Measurements from ENCODE around the gene TEX11. TPM values are rescaled to one million over a fixed set of nuclear protein-coding genes. Genes with fewer than 3 reads are reported as not detected.
"Not testable (repeated sequence)": the region's sequence is repeated elsewhere in the genome, so short reads cannot be mapped to it uniquely, and the experiment has no call there.

TEX11 gene
- polyA plus RNA-seq, 1 of the 3 experiments (the other 2 are of a cell fraction): not detected

- ChIA-PET POLR2A (no interaction called here), CTCF (interaction anchor here (0.6 kb wide), 1 partner anchor 10 kb away, joined by 3 read pairs; no protein-coding TSS in a partner anchor)
- no peak overlapping the region for H3K4me2 ChIP-seq
- H3K27me3 ChIP-seq (ENCODE audit: insufficient read depth): peaks cover 3% of the 10 kb centered on the region; the same call in 1 of the 2 replicates
- no peaks in the 10 kb centered on the region for H3K4me1 ChIP-seq (ENCODE audit: control insufficient read depth in 1 of 2, insufficient read depth in 2 of 2, low read depth in 1 of 2, low read length in 1 of 2)
- H4K20me1 ChIP-seq (ENCODE audit: insufficient read depth): no peaks in the 10 kb centered on the region
- H3F3A ChIP-seq (replicated peaks; ENCODE audit: insufficient read depth): no peaks in the 10 kb centered on the region
- no peak overlapping the region for H3K27ac ChIP-seq (ENCODE audit: low read depth in 2 of 2, low read length in 1 of 2)
- WGBS (ENCODE audit: low lambda C conversion rate): 15% methylated on average over 8 of the region's 8 CpGs
- no peak overlapping the region for H3K4me3 ChIP-seq (ENCODE audit: low read depth in 2 of 2, low read length in 1 of 2)
- no peaks in the 10 kb centered on the region for H3K9me2 ChIP-seq
- H3K79me2 ChIP-seq (ENCODE audit: insufficient read depth): no peaks in the 10 kb centered on the region
- H3K36me3 ChIP-seq (replicated peaks in 1 of 2; ENCODE audit: control insufficient read depth in 1 of 2, insufficient read depth in 2 of 2, low read length in 1 of 2): no peaks in the 10 kb centered on the region
- TF ChIP-seq ZBTB33 (IDR thresholded peaks at IDR 0.05; ENCODE audit: borderline replicate concordance, low read depth) (no peak), CHD2 (IDR thresholded peaks at IDR 0.05; ENCODE audit: low read length, partially characterized antibody) (no peak), FOXM1 (IDR thresholded peaks at IDR 0.05; ENCODE audit: low read depth) (no peak), FOXJ3 (CRISPR knock-in tag; IDR thresholded peaks at IDR 0.05) (no peak)
- no peak for DNase-seq
- H3K9ac ChIP-seq: no peak overlapping the region
- H3K9me3 ChIP-seq: no peaks in the 10 kb centered on the region
- no peak overlapping the region for H2AFZ ChIP-seq (ENCODE audit: low read depth)
These were observed 102.4 kb downstream of the TEX11 start for GRCh38 chrX:70806081-70806480.

DNA sequence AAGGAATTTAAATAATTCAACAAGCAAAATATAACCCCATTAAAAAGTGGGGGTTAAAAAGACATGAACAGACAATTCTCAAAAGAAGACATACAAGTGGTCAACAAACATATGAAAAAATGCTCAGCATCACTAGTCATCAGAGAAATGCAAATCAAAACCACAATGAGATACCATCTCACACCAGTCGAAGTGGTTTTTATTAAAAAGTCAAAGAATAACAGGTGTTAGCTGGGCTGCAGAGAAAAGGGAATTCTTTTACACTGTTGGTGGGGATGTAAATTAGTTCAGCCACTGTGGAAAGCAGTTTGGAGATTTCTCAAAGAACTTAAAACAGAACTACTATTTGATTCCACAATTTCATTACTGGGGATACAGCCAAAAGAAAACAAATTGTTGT lies 111.8 kb downstream of the TEX11 start:
- H4K20me1 ChIP-seq (ENCODE audit: insufficient read depth); H3K79me2 ChIP-seq (ENCODE audit: insufficient read depth); H3K9me3 ChIP-seq; H3K9me2 ChIP-seq; H3K9ac ChIP-seq; H3K27me3 ChIP-seq (ENCODE audit: insufficient read depth); H3K4me1 ChIP-seq (ENCODE audit: control insufficient read depth in 1 of 2, insufficient read depth in 2 of 2, low read depth in 1 of 2, low read length in 1 of 2); H3F3A ChIP-seq (replicated peaks; ENCODE audit: insufficient read depth); H3K36me3 ChIP-seq (replicated peaks in 1 of 2; ENCODE audit: control insufficient read depth in 1 of 2, insufficient read depth in 2 of 2, low read length in 1 of 2); H2AFZ ChIP-seq (ENCODE audit: low read depth); H3K27ac ChIP-seq (ENCODE audit: low read depth in 2 of 2, low read length in 1 of 2); CTCF ChIA-PET; H3K4me2 ChIP-seq; POLR2A ChIA-PET; DNase-seq; H3K4me3 ChIP-seq (ENCODE audit: low read depth in 2 of 2, low read length in 1 of 2): not testable (repeated sequence)
- WGBS (ENCODE audit: low lambda C conversion rate): 0% methylated on average over 1 of the region's 1 CpG

- CTCF ChIA-PET: interaction anchor here (1.8 kb wide), 1 partner anchor 404 kb away, joined by 6 read pairs; no protein-coding TSS in a partner anchor
- no peak for DNase-seq
These were observed 134.3 kb downstream of the TEX11 start for GRCh38 chrX:70774223-70774622.

More at GRCh38 chrX:70774223-70774622, 134.3 kb downstream of the TEX11 start:
- POLR2A ChIA-PET: no interaction called here
- Histone ChIP-seq H3K4me3 (ENCODE audit: low read depth in 2 of 2, low read length in 1 of 2) (no peak overlapping the region), H3K9ac (no peak overlapping the region), H3K4me1 (ENCODE audit: control insufficient read depth in 1 of 2, insufficient read depth in 2 of 2, low read depth in 1 of 2, low read length in 1 of 2) (no peaks in the 10 kb centered on the region), H3K9me2 (no peaks in the 10 kb centered on the region), H3K4me2 (no peak overlapping the region), H4K20me1 (ENCODE audit: insufficient read depth) (no peaks in the 10 kb centered on the region), H3K27me3 (ENCODE audit: insufficient read depth) (no peaks in the 10 kb centered on the region), H3K9me3 (no peaks in the 10 kb centered on the region), H3K36me3 (replicated peaks in 1 of 2; ENCODE audit: control insufficient read depth in 1 of 2, insufficient read depth in 2 of 2, low read length in 1 of 2) (no peaks in the 10 kb centered on the region), H2AFZ (ENCODE audit: low read depth) (no peak overlapping the region), H3K27ac (ENCODE audit: low read depth in 2 of 2, low read length in 1 of 2) (no peak overlapping the region), H3K79me2 (ENCODE audit: insufficient read depth) (no peaks in the 10 kb centered on the region), H3F3A (replicated peaks; ENCODE audit: insufficient read depth) (no peaks in the 10 kb centered on the region)
- 2% methylated on average over 2 of the region's 2 CpGs for WGBS (ENCODE audit: low lambda C conversion rate)
- TF ChIP-seq POLR2AphosphoS5 (IDR thresholded peaks at IDR 0.05; ENCODE audit: low read depth, low read length) (no peak), RCOR1 (IDR thresholded peaks at IDR 0.05; ENCODE audit: low read length) (no peak), ZBTB33 (IDR thresholded peaks at IDR 0.05; ENCODE audit: borderline replicate concordance, low read depth) (no peak), JUND (IDR thresholded peaks at IDR 0.05) (no peak), CTCF (IDR thresholded peaks at IDR 0.05) (no peak), GATA2 (CRISPR knock-in tag; IDR thresholded peaks at IDR 0.05) (no peak), RFX5 (IDR thresholded peaks at IDR 0.05; ENCODE audit: low read length) (no peak), NFIC (IDR thresholded peaks at IDR 0.05; ENCODE audit: borderline replicate concordance) (no peak), TCF12 (IDR thresholded peaks at IDR 0.05) (no peak), FOXJ3 (CRISPR knock-in tag; IDR thresholded peaks at IDR 0.05) (no peak)
